Glomerular visceral epithelial cell (primary cell): ENCODE results near the gene TSSK6.

Source experiments
- DNase-seq: peaks from one replicate; pipeline ENCODE4 v3.0.0-alpha.2; 2016; ENCODE audit errors: extremely low spot score

TSSK6 gene

GRCh38 chr19:19505669-19506326 lies 9.6 kb downstream of the TSSK6 start:
- no peak for DNase-seq

DNA sequence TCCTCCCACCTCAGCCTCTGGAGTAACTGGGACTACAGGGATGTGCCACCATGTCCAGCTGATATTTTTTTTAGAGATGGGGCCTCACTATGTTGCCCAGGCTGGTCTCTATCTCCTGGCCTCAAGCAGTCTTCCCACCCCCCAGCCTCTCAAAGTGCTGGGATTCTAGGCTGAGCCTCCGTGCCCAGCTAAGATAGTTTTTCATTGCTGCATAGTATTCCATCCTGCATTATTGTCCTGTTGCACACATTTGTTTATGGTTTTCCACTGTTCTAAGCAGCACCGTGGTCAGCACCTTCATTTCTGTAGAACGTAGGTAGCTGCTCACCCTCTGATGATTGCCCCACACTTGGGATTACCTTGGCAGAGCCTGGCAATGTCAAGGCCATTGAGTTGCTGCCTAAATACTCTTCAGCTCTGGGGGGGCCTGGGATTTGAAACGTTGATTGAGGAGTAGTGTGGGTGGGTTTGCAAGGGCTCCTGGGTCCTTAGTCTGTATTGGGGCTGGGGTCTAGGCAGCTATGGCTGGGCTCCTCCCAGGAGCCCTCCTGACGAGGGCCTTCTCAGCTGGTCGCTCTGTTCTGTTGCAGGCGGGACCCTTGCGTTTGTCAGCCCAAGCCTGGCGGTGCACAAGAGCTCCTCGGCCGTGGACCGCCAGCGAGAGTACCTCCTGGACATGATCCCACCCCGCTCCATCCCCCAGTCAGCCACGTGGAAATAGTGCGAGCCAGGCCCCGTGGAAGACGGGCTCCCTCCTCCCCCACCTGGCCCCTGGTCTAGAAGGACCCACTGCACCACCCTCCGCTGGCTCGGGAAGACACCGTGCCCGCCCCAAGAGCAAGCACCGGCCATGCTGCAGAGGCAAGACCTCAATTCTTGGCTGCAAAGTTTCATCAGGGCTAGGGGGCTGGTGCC lies 10.3 kb downstream of the TSSK6 start:
- no peak for DNase-seq

GRCh38 chr19:19502808-19503602 lies 12.3 kb downstream of the TSSK6 start:
- no peak for DNase-seq

GRCh38 chr19:19502281-19502680 lies 13.1 kb downstream of the TSSK6 start:
- no peak for DNase-seq

- no peak for DNase-seq
These were observed 13.6 kb downstream of the TSSK6 start for GRCh38 chr19:19501798-19502197.

DNA sequence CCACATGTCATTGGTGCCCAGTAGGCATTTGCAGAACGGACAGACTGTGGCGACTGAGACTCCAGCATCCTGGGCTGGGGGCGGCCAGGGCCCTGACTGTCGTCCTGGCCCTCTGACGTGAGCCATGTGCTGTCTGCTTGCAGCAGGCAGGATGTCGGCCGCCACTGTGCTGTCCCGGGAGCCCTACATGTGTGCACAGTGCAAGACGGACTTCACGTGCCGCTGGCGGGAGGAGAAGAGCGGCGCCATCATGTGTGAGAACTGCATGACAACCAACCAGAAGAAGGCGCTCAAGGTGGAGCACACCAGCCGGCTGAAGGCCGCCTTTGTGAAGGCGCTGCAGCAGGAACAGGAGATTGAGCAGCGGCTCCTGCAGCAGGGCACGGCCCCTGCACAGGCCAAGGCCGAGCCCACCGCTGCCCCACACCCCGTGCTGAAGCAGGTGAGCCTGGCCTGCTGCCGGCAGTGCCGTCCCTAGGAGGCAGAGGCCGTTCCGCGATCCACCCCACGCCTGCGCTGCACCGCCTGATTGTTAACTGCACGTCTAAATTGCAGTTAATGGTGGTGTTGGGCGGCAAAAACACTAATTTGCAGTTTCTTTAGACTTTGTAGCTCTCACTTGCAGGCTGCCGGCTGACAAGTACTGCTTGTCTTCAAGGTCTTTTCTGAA lies 14.2 kb downstream of the TSSK6 start:
- no peak for DNase-seq

DNA sequence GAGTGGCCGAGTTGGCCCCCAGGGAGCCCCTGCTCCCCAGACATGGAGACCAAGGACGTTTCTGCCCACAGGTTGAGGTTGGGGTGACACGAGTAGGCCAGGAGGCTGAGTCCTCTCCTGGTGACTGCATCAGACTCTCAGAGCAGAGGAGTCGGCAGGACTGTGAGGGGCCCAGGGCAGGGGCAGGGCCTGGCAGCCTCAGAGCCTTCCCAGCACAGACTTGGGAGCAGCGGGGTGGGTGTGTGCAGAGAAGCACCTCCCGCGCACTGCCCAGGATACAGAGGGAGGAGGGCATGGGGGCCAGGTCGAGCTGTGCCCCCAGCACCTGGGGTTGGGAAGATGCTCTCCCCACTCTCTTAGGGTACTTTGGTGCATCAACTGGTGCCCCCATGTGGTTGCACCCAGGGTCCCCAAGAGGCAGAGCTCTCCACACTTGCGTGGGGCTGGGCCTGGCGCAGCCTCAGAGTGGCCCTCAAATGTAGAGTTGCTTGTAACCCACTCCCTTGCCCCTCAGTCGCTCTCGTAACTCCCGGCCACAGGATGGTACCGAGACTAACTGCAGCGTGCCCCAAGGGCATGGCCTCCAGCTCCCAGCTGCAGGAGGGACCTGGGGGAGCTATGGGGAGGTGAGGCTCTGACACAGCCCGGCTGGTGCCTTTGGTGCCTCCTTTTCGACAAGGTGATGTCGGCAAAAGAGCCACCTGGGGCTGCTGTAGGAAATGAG lies 15.9 kb downstream of the TSSK6 start:
- no peak for DNase-seq

- DNase-seq, result no peak
These were observed 16.9 kb downstream of the TSSK6 start for GRCh38 chr19:19498255-19498991.

- DNase-seq, result no peak
These were observed 19.4 kb downstream of the TSSK6 start for GRCh38 chr19:19495614-19496603.

GRCh38 chr19:19493841-19494546 lies 21.4 kb downstream of the TSSK6 start:
- no peak for DNase-seq

- DNase-seq, result no peak
These were observed 23.2 kb downstream of the TSSK6 start for GRCh38 chr19:19492026-19492610.

- no peak for DNase-seq
These were observed 23.9 kb downstream of the TSSK6 start for GRCh38 chr19:19491321-19492025.

DNA sequence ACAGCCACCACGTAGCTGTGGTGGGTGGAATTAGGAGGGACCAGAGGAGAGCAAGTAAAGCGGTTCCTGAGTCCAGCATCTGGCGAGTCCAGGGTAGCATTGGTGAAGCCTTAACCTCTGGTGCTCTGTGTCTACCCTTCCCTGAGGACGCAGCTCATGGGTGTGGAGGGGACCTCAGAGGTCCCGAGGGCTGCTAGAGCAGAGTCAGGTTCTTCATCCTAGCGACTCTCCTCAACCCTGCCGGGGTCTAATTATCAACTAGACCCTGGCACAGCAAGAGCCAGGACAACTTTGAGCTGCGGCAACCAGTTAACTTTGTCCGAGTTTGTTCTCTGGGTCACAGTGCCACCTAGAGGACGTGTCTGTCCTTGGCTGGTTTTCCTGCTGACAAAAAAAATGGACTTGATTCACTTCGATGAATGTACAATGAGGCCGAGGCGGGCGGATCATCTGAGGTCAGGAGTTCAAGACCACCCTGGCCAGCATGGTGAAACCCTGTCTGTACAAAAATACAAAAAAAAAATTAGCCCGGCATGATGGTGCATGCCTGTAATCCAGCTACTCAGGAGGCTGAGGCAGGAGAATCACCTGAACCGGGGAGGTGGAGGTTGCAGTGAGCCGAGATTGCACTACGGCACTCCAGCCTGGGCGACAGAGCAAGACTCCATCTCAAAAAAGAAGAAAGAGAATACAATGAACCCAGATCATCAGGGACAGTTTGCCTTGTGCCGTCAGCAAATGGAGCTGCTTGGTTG lies 25.0 kb downstream of the TSSK6 start:
- DNase-seq, result peak; percentile 83

GRCh38 chr19:19489804-19490204 lies 25.5 kb downstream of the TSSK6 start:
- peak; percentile 15 for DNase-seq

DNA sequence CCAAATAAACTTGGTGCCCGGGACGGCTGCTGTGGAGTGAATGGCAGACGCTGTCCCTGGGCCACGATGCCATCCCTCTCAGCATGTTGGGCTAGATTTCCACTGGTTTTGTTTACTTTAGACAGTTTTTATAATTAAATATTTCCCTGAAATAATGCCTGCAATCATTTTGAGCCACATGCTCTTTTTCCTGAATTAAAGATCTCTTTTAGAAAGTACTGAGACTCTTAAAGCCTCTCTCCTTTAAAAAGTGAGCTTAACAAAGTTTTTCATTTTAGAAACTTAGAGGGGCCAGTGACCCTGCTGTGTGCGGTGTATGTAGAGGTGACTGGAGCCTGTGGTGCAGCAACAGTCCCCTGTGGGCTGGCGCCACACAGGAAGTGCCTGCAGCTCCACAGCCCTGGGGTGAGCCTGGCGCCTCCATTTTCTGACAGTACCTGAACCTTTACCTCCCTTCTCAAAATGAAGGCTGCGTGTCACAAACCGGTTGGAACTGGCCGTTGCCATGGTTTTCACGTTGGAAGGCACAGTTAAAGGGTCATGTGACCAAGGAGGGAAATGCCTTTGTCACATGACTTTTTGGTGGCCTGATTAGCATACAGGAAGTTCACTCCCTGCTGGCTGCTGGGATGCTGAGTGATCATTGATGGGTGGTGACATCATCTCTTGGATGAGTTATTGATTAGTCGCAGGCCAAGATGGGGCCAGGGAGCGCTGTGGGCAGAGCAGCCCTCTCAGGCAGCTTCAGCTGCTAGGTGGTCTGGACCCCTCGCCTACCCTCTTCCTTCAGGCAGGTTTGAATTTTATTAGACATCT lies 26.3 kb downstream of the TSSK6 start:
- peak; percentile 90 for DNase-seq
